SU-DHL-6 (cell line): ENCODE data around the gene MAP2K6.

Source experiments
- H2AFZ ChIP-seq: fragments of 200-600 bp; sonication (generic); 2 replicates; pipeline ENCODE4 v1.6.1; 2014; ENCODE audit warnings: low read depth, mild to moderate bottlenecking, moderate library complexity, mixed read lengths, antibody characterized with exemption, low read length; ENCODE audit not compliant: severe bottlenecking
- H3F3A ChIP-seq: fragments of 200-600 bp; shearing (Covaris generic); 2 replicates; pipeline ENCODE4 v1.6.0; 2016; ENCODE audit warnings: antibody characterized with exemption, mild to moderate bottlenecking; ENCODE audit not compliant: insufficient read depth
- H3K27ac ChIP-seq: fragments of 200-600 bp; sonication (generic); 2 replicates; pipeline ENCODE4 v1.5.1; 2016; ENCODE audit warnings: low read depth, mild to moderate bottlenecking, low read length, moderate library complexity, mixed read lengths
- H3K27me3 ChIP-seq: fragments of 200-600 bp; sonication (generic), shearing (Covaris generic); 2 replicates; pipeline ENCODE4 v1.6.0; 2014; ENCODE audit warnings: mild to moderate bottlenecking, low read length
- H3K36me3 ChIP-seq: fragments of 200-600 bp; sonication (generic); 2 replicates; pipeline ENCODE4 v1.6.1; 2014; ENCODE audit warnings: mild to moderate bottlenecking, low read length, mixed read lengths
- H3K4me2 ChIP-seq: fragments of 300-600, 200-600 bp; shearing (Covaris generic), sonication (generic); 2 replicates; pipeline ENCODE4 v1.6.0; 2014; ENCODE audit warnings: low read length, low read depth, mild to moderate bottlenecking; ENCODE audit not compliant: poor library complexity, severe bottlenecking
- H3K4me3 ChIP-seq: fragments of 200-600 bp; sonication (generic); 2 replicates; pipeline ENCODE4 v1.5.1; 2014; ENCODE audit warnings: antibody characterized with exemption, low read length, mild to moderate bottlenecking, mixed read lengths; ENCODE audit not compliant: insufficient read depth, poor library complexity, severe bottlenecking
- H3K79me2 ChIP-seq: fragments of 200-600 bp; sonication (generic); 2 replicates; pipeline ENCODE4 v1.6.1; 2014; ENCODE audit warnings: mild to moderate bottlenecking, low read length, moderate library complexity; ENCODE audit not compliant: insufficient read depth
- H3K9ac ChIP-seq: fragments of 200-600 bp; sonication (generic); 2 replicates; pipeline ENCODE4 v1.7.0; 2014; ENCODE audit warnings: mild to moderate bottlenecking, low read length
- H3K9me2 ChIP-seq: fragments of 200-600 bp; sonication (generic); replicated peaks from 2 replicates; pipeline ENCODE4 v1.6.1; 2014; ENCODE audit warnings: low read length; ENCODE audit not compliant: insufficient read depth
- H3K9me3 ChIP-seq: fragments of 200-600 bp; sonication (generic); 2 replicates; pipeline ENCODE4 v1.6.1; 2014; ENCODE audit warnings: low read length, mixed read lengths; ENCODE audit not compliant: insufficient read depth
- H4K20me1 ChIP-seq: fragments of 200-600 bp; sonication (generic); 2 replicates; pipeline ENCODE4 v1.6.1; 2014; ENCODE audit warnings: low read depth, mild to moderate bottlenecking, antibody characterized with exemption, low read length, moderate library complexity, mixed read lengths
- EZH2phosphoT487 ChIP-seq: fragments of 200-600 bp; sonication (generic), shearing (Covaris generic); conservative IDR thresholded peaks from 2 replicates; pipeline ENCODE4 v1.6.1; 2018; ENCODE audit warnings: mild to moderate bottlenecking, antibody characterized with exemption, low read length, moderate library complexity, mixed read lengths
- TF ChIP-seq, protein P1 (sequence below): fragments of 200-600 bp; sonication (generic); IDR thresholded peaks from one replicate; pipeline ENCODE4 v1.5.1; 2017; ENCODE audit warnings: antibody characterized with exemption, mild to moderate bottlenecking, low read length, moderate library complexity; ENCODE audit not compliant: insufficient read depth, poor library complexity, severe bottlenecking

MAP2K6 gene

GRCh38 chr17:69414408-69415274 is at the start of gene MAP2K6:
TSS of gene MAP2K6 (plus strand) at chr17:69414697. CDS start at chr17:69414985, 288 bp downstream.
- TF ChIP-seq, protein P1, sequence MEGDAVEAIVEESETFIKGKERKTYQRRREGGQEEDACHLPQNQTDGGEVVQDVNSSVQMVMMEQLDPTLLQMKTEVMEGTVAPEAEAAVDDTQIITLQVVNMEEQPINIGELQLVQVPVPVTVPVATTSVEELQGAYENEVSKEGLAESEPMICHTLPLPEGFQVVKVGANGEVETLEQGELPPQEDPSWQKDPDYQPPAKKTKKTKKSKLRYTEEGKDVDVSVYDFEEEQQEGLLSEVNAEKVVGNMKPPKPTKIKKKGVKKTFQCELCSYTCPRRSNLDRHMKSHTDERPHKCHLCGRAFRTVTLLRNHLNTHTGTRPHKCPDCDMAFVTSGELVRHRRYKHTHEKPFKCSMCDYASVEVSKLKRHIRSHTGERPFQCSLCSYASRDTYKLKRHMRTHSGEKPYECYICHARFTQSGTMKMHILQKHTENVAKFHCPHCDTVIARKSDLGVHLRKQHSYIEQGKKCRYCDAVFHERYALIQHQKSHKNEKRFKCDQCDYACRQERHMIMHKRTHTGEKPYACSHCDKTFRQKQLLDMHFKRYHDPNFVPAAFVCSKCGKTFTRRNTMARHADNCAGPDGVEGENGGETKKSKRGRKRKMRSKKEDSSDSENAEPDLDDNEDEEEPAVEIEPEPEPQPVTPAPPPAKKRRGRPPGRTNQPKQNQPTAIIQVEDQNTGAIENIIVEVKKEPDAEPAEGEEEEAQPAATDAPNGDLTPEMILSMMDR, result no peak
- no peak for TF ChIP-seq EZH2phosphoT487
- peak within 1 kb of the TSS; percentile 54 for H3K9ac ChIP-seq
- H3K36me3 ChIP-seq, result no peaks in the 10 kb centered on the region
- peaks cover 12% of the 10 kb centered on the region; the same call in 1 of the 2 replicates for H3F3A ChIP-seq
- H3K9me2 ChIP-seq, result no peaks in the 10 kb centered on the region
- H3K9me3 ChIP-seq, result no peaks in the 10 kb centered on the region
- H2AFZ ChIP-seq, result peak within 1 kb of the TSS; percentile 96
- no peaks in the 10 kb centered on the region for H3K79me2 ChIP-seq
- no peaks in the 10 kb centered on the region for H4K20me1 ChIP-seq
- no peaks in the 10 kb centered on the region for H3K27me3 ChIP-seq
- H3K4me2 ChIP-seq, result peak within 1 kb of the TSS; percentile 75
- H3K27ac ChIP-seq, result peak within 1 kb of the TSS; percentile 76
- H3K4me3 ChIP-seq, result peak within 1 kb of the TSS; percentile 64

GRCh38 chr17:69367298-69367697 is 47.2 kb upstream of the MAP2K6 start:
- Histone ChIP-seq H3F3A (no peaks in the 10 kb centered on the region), H3K27me3 (no peaks in the 10 kb centered on the region), H3K4me3 (no peak overlapping the region), H2AFZ (no peak overlapping the region), H3K9me3 (no peaks in the 10 kb centered on the region), H3K4me2 (no peak overlapping the region), H3K27ac (no peak overlapping the region), H3K9ac (no peak overlapping the region), H3K36me3 (no peaks in the 10 kb centered on the region), H3K9me2 (no peaks in the 10 kb centered on the region), H4K20me1 (no peaks in the 10 kb centered on the region), H3K79me2 (no peaks in the 10 kb centered on the region)
- TF ChIP-seq, protein P1, result no peak
- TF ChIP-seq EZH2phosphoT487, result no peak

DNA sequence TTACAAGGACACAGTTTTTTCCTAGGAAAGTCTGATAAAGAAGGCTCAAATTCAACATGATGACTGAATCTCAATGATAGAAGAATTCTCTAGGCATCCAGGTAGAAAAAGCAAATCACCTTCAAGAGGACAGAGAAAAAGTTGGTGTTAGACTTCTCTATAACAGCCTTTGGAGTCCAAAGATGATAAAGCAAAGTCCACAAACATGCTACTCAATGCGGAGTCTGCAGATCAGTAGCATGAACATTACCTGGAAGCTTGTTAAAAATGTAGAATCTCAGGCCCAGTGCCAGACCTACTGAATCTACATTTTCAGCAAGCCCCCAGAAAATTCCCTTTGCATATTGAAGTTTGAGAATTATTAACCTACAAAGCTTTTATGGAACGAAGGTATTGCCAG is 41.4 kb upstream of the MAP2K6 start:
- H3K9me3 ChIP-seq, result no peaks in the 10 kb centered on the region

More for the DNA sequence above, 41.4 kb upstream of the MAP2K6 start:
- H3K4me2 ChIP-seq, result no peak overlapping the region
- TF ChIP-seq EZH2phosphoT487, result no peak
- TF ChIP-seq, protein P1, result no peak
- H3K9me2 ChIP-seq, result no peaks in the 10 kb centered on the region
- no peak overlapping the region for H3K4me3 ChIP-seq
- no peaks in the 10 kb centered on the region for H4K20me1 ChIP-seq
- H3F3A ChIP-seq, result no peaks in the 10 kb centered on the region
- no peak overlapping the region for H3K9ac ChIP-seq
- no peak overlapping the region for H2AFZ ChIP-seq
- H3K27ac ChIP-seq, result no peak overlapping the region
- no peaks in the 10 kb centered on the region for H3K27me3 ChIP-seq
- no peaks in the 10 kb centered on the region for H3K36me3 ChIP-seq
- H3K79me2 ChIP-seq, result no peaks in the 10 kb centered on the region
